Measurements from ENCODE around the gene NEK1. TPM values are rescaled to one million over a fixed set of nuclear protein-coding genes. Genes with fewer than 3 reads are reported as not detected.

NEK1 gene
- total and polyA plus RNA-seq, 8 donors: 2.1 to 8.3 (median 4.1) TPM

DNA sequence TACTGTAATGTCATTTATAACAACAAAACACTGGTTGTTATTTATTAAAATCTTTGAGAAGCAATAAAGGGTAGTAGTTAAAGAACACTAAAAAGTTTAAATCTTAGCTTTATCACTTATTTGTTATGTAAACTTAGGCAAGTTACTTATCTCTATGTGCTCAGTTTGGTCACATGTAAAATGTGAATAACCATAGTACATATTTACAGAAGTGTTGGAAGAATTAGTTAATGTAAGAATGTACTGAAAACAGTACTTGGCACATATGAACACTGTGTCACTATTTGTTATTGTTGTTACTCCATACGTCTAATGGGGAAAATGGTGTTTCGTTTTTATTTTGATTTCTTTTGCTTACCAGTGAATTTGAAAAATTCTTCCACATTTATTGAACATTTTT is 9.1 kb downstream of the NEK1 start:
- intact Hi-C loops (cut with DNase I): no loop called here
- DNase-seq: no peak
- ATAC-seq: peak in 3 of 4 donors; percentile 37 to 66 (median 56)
- no peak for TF ChIP-seq CTCF (IDR thresholded peaks at IDR 0.05)
- H3K36me3 ChIP-seq: peaks cover 0 to 6% (median 4%) of the 10 kb centered on the region in 3 donors
- no peak overlapping the region for H3K4me3 ChIP-seq
- H3K27ac ChIP-seq: no peak overlapping the region
- peak; percentile 54 for FAIRE-seq
- peaks cover 0 to 5% (median 4%) of the 10 kb centered on the region in 3 donors for H3K4me1 ChIP-seq
- WGBS, 2 donors: 41 to 43% methylated on average over 2 of the region's 2 CpGs
- no peaks in the 10 kb centered on the region for H3K27me3 ChIP-seq
- no peaks in the 10 kb centered on the region for H3K9me3 ChIP-seq

GRCh38 chr4:169601016-169601771 is 11.2 kb downstream of the NEK1 start:
- intact Hi-C loops (cut with DNase I): no loop called here
- Histone ChIP-seq H3K27ac (no peak overlapping the region), H3K4me1 (peaks cover 0 to 5% (median 4%) of the 10 kb centered on the region in 3 donors), H3K27me3 (no peaks in the 10 kb centered on the region), H3K4me3 (no peak overlapping the region), H3K36me3 (peaks cover 0 to 6% (median 4%) of the 10 kb centered on the region in 3 donors), H3K9me3 (no peaks in the 10 kb centered on the region)
- FAIRE-seq (no peak), DNase-seq (no peak), ATAC-seq (no peak)
- no peak for TF ChIP-seq CTCF (IDR thresholded peaks at IDR 0.05)

DNA sequence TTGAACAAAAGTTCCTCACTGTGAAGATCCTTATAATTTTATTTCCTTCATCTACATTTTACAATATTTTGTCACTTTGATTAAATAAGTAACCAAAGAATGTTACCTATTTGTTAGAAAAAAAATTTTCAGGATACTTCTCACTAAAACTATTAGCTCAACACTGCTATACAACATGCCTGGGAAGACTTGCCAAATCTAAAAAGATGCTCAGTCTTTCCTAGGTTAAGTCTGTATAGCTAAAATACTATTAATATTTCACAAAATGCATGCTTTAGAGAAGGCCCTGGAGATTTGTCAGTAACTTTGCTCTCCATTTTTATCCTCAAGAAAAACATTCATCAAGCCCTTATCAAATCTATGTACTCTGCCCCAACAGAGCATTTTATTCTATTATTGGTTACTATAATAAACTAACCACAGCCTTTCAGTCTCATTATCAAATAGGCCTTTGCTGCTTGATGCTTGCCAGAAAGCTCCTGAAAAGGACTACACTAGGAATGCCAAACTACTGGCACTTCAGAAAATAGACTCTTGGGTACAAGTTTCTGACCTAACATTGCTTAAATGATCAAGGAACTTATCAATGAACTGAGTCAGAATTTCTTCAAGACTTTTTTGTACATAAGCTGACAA is 17.7 kb downstream of the NEK1 start:
- no peak for DNase-seq
- intact Hi-C loops (cut with DNase I): no loop called here
- Histone ChIP-seq H3K27me3 (no peaks in the 10 kb centered on the region), H3K4me1 (no peaks in the 10 kb centered on the region), H3K9me3 (no peaks in the 10 kb centered on the region), H3K36me3 (no peaks in the 10 kb centered on the region), H3K27ac (no peak overlapping the region), H3K4me3 (no peak overlapping the region)
- ATAC-seq: no peak
- FAIRE-seq: no peak
- TF ChIP-seq CTCF (IDR thresholded peaks at IDR 0.05): no peak

GRCh38 chr4:169593050-169593560 is 19.3 kb downstream of the NEK1 start:
- H3K4me3 ChIP-seq: no peak overlapping the region
- H3K27me3 ChIP-seq: no peaks in the 10 kb centered on the region
- no peaks in the 10 kb centered on the region for H3K9me3 ChIP-seq
- WGBS, 2 donors: 93 to 97% methylated on average over 1 of the region's 1 CpG
- ATAC-seq (no peak), FAIRE-seq (no peak), DNase-seq (no peak)
- no peaks in the 10 kb centered on the region for H3K36me3 ChIP-seq
- no peak for TF ChIP-seq CTCF (IDR thresholded peaks at IDR 0.05)
- no peaks in the 10 kb centered on the region for H3K4me1 ChIP-seq
- intact Hi-C loops (cut with DNase I): no loop called here
- no peak overlapping the region for H3K27ac ChIP-seq

GRCh38 chr4:169583563-169583962 is 28.8 kb downstream of the NEK1 start:
- no peaks in the 10 kb centered on the region for H3K9me3 ChIP-seq
- ATAC-seq: no peak
- H3K36me3 ChIP-seq: no peaks in the 10 kb centered on the region
- intact Hi-C loops (cut with DNase I): no loop called here
- TF ChIP-seq CTCF (IDR thresholded peaks at IDR 0.05): no peak
- no peaks in the 10 kb centered on the region for H3K4me1 ChIP-seq
- H3K27ac ChIP-seq: no peak overlapping the region
- no peak overlapping the region for H3K4me3 ChIP-seq
- WGBS, 2 donors: 41 to 42% methylated on average over 2 of the region's 2 CpGs
- DNase-seq: no peak
- FAIRE-seq: no peak
- no peaks in the 10 kb centered on the region for H3K27me3 ChIP-seq

All from pancreas (tissue), 10 donors.